MCF 10A (cell line): Measurements from ENCODE around the gene ARSG. TPM values are rescaled to one million over a fixed set of nuclear protein-coding genes. Genes with fewer than 3 reads are reported as not detected.

Experiments used
- BruUV-seq: library from RNA; stranded (reverse); fragments of 400-500 nt; replicated peaks from 2 replicates; lab custom pipeline; 2021; lab: Mats Ljungman, UMichigan
- CTCF ChIA-PET: fragments of 300-600 bp; sonication (Branson Sonifier 250); formaldehyde crosslinking; extraction: SDS; loops from one replicate; lab custom pipeline; 2021; ENCODE audit warnings: antibody characterized with exemption, inconsistent platforms; lab: Yijun Ruan, JAX
- POLR2A ChIA-PET: fragments of 300-600, 350-650 bp; sonication (Branson Sonifier 250); formaldehyde crosslinking; extraction: SDS; loops from one replicate; lab custom pipeline; 2020; ENCODE audit warnings: antibody characterized with exemption, inconsistent platforms; lab: Yijun Ruan, JAX
- DNase-seq: peaks from one replicate; pipeline ENCODE4 v3.0.0-alpha.2; 2018; ENCODE audit not compliant: unreplicated experiment
- H3K27ac Mint-ChIP-seq: one replicate; pipeline ENCODE4 v1.8.0; 2022; ENCODE audit warnings: mild to moderate bottlenecking, low read depth, mixed read lengths; ENCODE audit not compliant: unreplicated experiment
- H3K27me3 Mint-ChIP-seq: one replicate; pipeline ENCODE4 v1.8.0; 2022; ENCODE audit warnings: mixed read lengths; ENCODE audit not compliant: insufficient read depth, unreplicated experiment
- H3K36me3 Mint-ChIP-seq: one replicate; pipeline ENCODE4 v1.8.0; 2022; ENCODE audit warnings: mild to moderate bottlenecking, moderate library complexity, mixed read lengths; ENCODE audit not compliant: insufficient read depth, unreplicated experiment
- H3K4me1 Mint-ChIP-seq: one replicate; pipeline ENCODE4 v1.8.0; 2022; ENCODE audit warnings: mixed read lengths; ENCODE audit not compliant: insufficient read depth, unreplicated experiment
- H3K4me3 Mint-ChIP-seq: one replicate; pipeline ENCODE4 v1.8.0; 2022; ENCODE audit warnings: mild to moderate bottlenecking, moderate library complexity, mixed read lengths; ENCODE audit not compliant: unreplicated experiment
- H3K9me3 Mint-ChIP-seq: one replicate; pipeline ENCODE4 v1.8.0; 2022; ENCODE audit warnings: mixed read lengths; ENCODE audit not compliant: unreplicated experiment
- intact Hi-C: fragments of 100-400 bp; cut with micrococcal nuclease; formaldehyde crosslinking; loops from 2 replicates; pipeline ENCODE4 v1.14.1; 2022
- total RNA-seq: library from RNA; stranded (reverse); gene quantifications from 2 replicates; pipeline ENCODE4 v1.2.3, GENCODE V29; 2022
- TF ChIP-seq, protein P1 (sequence below): fragments of 200-600 bp; IDR thresholded peaks from one replicate; pipeline ENCODE4 v1.8.0; 2022; ENCODE audit warnings: antibody characterized with exemption, mild to moderate bottlenecking; ENCODE audit not compliant: unreplicated experiment

The ARSG gene
- total RNA-seq, 1 experiment from 2014 or later: 5.9 TPM

DNA sequence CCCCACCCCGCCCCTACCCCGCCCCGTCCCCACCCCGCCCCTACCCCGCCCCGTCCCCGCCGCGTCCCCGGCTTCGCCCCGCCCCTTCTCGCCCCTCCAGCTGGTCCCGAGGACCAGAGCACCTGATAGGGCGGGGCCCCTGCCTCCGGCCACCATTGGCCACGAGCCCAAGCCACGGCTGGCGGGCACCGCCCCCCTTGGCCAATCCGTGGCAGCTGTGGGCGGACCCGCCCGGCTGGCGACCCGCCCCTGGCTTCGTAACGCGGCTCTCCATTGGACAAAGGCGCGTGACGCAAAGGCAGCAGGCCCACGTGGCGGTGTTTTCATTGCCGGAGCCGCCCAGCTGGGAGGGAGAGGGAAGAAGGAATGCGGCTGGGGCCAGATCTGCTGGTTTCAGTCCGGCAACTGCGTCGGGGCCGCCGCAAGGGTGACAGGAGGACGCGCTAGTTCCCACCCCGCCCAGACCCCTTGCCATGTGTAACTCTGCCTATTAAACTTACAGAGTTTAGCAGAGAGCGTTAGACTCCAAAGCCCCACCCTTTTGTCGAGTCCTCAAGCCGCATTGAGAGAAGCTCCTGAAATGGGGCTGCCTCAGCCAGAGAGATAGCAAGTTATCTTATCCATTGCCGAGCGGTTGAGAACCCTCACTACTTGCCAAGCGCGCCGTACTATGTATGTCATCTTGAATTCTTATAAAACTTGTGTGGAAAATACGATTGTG lies 166.4 kb downstream of the ARSG start:
- BruUV-seq: no TSS peak
- TF ChIP-seq, protein P1, sequence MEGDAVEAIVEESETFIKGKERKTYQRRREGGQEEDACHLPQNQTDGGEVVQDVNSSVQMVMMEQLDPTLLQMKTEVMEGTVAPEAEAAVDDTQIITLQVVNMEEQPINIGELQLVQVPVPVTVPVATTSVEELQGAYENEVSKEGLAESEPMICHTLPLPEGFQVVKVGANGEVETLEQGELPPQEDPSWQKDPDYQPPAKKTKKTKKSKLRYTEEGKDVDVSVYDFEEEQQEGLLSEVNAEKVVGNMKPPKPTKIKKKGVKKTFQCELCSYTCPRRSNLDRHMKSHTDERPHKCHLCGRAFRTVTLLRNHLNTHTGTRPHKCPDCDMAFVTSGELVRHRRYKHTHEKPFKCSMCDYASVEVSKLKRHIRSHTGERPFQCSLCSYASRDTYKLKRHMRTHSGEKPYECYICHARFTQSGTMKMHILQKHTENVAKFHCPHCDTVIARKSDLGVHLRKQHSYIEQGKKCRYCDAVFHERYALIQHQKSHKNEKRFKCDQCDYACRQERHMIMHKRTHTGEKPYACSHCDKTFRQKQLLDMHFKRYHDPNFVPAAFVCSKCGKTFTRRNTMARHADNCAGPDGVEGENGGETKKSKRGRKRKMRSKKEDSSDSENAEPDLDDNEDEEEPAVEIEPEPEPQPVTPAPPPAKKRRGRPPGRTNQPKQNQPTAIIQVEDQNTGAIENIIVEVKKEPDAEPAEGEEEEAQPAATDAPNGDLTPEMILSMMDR: no peak

DNA sequence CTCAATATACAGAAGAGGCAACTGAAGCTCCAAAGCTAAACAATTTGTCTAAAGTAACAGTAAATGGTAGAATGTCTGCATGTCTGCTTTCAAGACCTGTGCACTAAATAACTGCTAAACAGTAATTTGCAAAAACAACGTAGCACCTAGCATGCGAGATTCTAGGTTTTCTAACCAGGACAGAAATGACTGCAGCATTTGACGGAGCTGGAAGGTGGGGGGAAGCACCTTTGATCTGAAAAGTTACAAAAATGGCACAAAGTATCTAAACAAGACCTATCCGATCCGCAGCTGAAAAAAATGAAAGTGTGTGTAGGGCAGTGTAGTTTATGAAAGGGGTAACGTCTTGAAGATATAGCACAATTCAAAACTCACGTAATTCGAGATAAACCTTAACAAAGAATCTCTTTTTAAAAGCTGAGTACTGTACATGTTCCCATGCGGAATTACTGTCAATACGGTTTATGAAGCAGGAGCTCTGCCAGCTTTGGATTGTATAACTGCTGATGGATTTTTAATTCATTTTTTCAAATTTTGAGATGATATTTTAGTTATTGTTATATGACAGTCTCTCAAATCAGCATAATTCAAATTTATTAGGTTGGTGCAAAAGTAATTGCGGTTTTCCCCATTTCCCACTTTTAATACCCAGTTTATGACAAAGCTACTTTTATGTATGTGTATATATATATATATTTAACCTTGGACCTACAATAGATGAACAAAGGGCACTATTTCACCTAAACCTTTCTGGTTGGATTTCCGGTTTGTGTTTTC lies 167.2 kb downstream of the ARSG start:
- DNase-seq: no peak
- CTCF ChIA-PET: interaction anchor here (0.6 to 3.0 kb wide), 10 partner anchors 9 to 288 kb away, joined by 3 to 14 read pairs (median 6); partner anchors contain the start of gene AMZ2
- peak overlapping the region; percentile 51 for H3K27ac Mint-ChIP-seq
- H3K27me3 Mint-ChIP-seq: no peaks in the 10 kb centered on the region
- H3K4me3 Mint-ChIP-seq: peak overlapping the region; percentile 96
- POLR2A ChIA-PET: interaction anchor here (0.6 to 8.8 kb wide), 28 partner anchors 9 to 499 kb away, joined by 3 to 114 read pairs (median 4); partner anchors contain the start of genes AMZ2, ARSG, KPNA2 and PRKAR1A
- H3K36me3 Mint-ChIP-seq: peaks cover 3% of the 10 kb centered on the region
- TSS peak; percentile 85 for BruUV-seq
- TF ChIP-seq, protein P1: no peak
- intact Hi-C loops: no loop called here
- peaks cover 37% of the 10 kb centered on the region for H3K4me1 Mint-ChIP-seq
- no peaks in the 10 kb centered on the region for H3K9me3 Mint-ChIP-seq

More for the DNA sequence above, 166.4 kb downstream of the ARSG start:
- DNase-seq: peak; percentile 97
- peaks cover 4% of the 10 kb centered on the region for H3K36me3 Mint-ChIP-seq
- no peaks in the 10 kb centered on the region for H3K27me3 Mint-ChIP-seq
- H3K4me1 Mint-ChIP-seq: peaks cover 33% of the 10 kb centered on the region
- H3K9me3 Mint-ChIP-seq: no peaks in the 10 kb centered on the region
- CTCF ChIA-PET: interaction anchor here (0.6 to 3.0 kb wide), 8 partner anchors 9 to 287 kb away, joined by 3 to 14 read pairs (median 6); partner anchors contain the start of gene AMZ2
- peak overlapping the region; percentile 96 for H3K4me3 Mint-ChIP-seq
- intact Hi-C loops: no loop called here
- POLR2A ChIA-PET: interaction anchor here (0.6 to 8.8 kb wide), 35 partner anchors 8 to 869 kb away, joined by 3 to 114 read pairs (median 4); partner anchors contain the start of genes ABCA5, AMZ2, ARSG and KPNA2
- peak overlapping the region; percentile 51 for H3K27ac Mint-ChIP-seq

DNA sequence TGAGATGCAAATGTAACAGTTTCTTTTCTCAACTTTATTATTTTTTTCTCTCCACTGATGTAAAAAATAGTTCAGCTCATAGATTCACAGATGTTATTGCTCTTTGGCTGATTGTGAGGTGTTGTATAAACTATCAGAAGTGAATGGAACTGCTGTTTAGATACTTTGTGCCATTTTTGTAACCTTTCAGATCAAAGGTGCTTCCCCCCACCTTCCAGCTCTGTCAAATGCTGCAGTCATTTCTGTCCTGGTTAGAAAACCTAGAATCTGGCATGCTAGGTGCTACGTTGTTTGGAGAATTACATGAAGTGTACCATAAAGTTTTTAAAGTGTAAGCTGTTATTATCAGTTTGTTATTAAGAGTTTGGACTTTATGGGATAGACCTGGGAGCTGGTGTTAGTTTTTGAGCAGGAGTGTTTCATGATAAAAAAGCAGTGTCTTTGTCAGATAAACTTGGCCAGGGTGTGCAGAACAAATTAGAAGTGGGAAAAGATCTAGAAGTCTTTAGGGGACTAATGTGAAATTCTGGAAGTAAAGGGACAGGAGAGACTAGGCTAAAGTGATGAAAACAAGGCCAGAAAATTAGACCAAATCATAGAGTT lies 167.8 kb downstream of the ARSG start:
- CTCF ChIA-PET: interaction anchor here (0.6 to 3.0 kb wide), 9 partner anchors 8 to 293 kb away, joined by 3 to 14 read pairs (median 6); no protein-coding TSS in a partner anchor
- TF ChIP-seq, protein P1: no peak
- Mint-ChIP-seq H3K9me3 (no peaks in the 10 kb centered on the region), H3K4me3 (no peak overlapping the region), H3K27me3 (no peaks in the 10 kb centered on the region), H3K36me3 (no peaks in the 10 kb centered on the region), H3K4me1 (peaks cover 37% of the 10 kb centered on the region), H3K27ac (no peak overlapping the region)
- DNase-seq: no peak
- intact Hi-C loops: no loop called here
- POLR2A ChIA-PET: interaction anchor here (0.6 to 8.8 kb wide), 13 partner anchors 8 to 466 kb away, joined by 3 to 114 read pairs (median 8); partner anchors contain the start of genes AMZ2, ARSG, PRKAR1A and SLC16A6
- BruUV-seq: no TSS peak
